Suprapubic skin (tissue), 4 donors: Measurements from ENCODE around the gene VCAN. TPM values are rescaled to one million over a fixed set of nuclear protein-coding genes. Genes with fewer than 3 reads are reported as not detected.

Experiments
- DNase-seq, 2 donors: peaks; one replicate each; pipeline ENCODE4 v3.0.0-alpha.2; 2019; ENCODE audit warnings: low spot score in 2 of 2
- H3K27ac ChIP-seq: fragments of 200-600 bp; sonication (generic); one replicate; pipeline ENCODE4 v1.5.1; 2019
- H3K27me3 ChIP-seq: fragments of 200-600 bp; sonication (generic); one replicate; pipeline ENCODE4 v1.5.1; 2019
- H3K36me3 ChIP-seq: fragments of 200-600 bp; sonication (generic); one replicate; pipeline ENCODE4 v1.5.1; 2019
- H3K4me1 ChIP-seq: fragments of 200-600 bp; sonication (generic); one replicate; pipeline ENCODE4 v1.5.1; 2019
- H3K4me3 ChIP-seq: fragments of 200-600 bp; sonication (generic); one replicate; pipeline ENCODE4 v1.5.1; 2019; ENCODE audit warnings: mild to moderate bottlenecking
- H3K9me3 ChIP-seq: fragments of 200-600 bp; sonication (generic); one replicate; pipeline ENCODE4 v1.5.1; 2019
- EP300 ChIP-seq: sonication (generic); formaldehyde crosslinking; IDR thresholded peaks from one replicate; pipeline ENCODE4 v1.6.1; 2017; ENCODE audit warnings: antibody characterized with exemption
- POLR2A ChIP-seq, 2 donors: fragments of 450-650 bp; IDR thresholded peaks; one replicate each; pipeline ENCODE4 v1.6.1; 2017; ENCODE audit warnings: antibody characterized with exemption in 2 of 2, mild to moderate bottlenecking in 2 of 2, moderate library complexity in 2 of 2
- POLR2AphosphoS5 ChIP-seq, 3 donors: sonication (generic); formaldehyde crosslinking; IDR thresholded peaks; one replicate each; pipeline ENCODE4 v1.6.1; 2017; ENCODE audit warnings: antibody characterized with exemption in 3 of 3
- WGBS: methylation state at CpG from one replicate; pipeline ENCODE4 v1.1.5; 2018; 5-methylcytosine and 5-hydroxymethylcytosine counted together
- total RNA-seq, 4 donors: library from RNA; depleted of rRNA; stranded (reverse); fragments of >200 nt; gene quantifications; one replicate each; pipeline ENCODE4 v1.1.0, GENCODE V29; 2016
- TF ChIP-seq, protein P1 (sequence below), 2 donors: fragments of 200-600 bp in 1 of 2; fragments of 450-650 bp in 1 of 2; sonication (generic) in 1 of 2; IDR thresholded peaks; one replicate each; pipeline ENCODE4 v1.5.1; 2016 to 2019; ENCODE audit warnings: antibody characterized with exemption in 2 of 2, mild to moderate bottlenecking in 1 of 2, moderate library complexity in 1 of 2

Gene VCAN
- total RNA-seq, 4 donors from 2014 or later = 22.8 to 30.3 (median 24.0) TPM

DNA sequence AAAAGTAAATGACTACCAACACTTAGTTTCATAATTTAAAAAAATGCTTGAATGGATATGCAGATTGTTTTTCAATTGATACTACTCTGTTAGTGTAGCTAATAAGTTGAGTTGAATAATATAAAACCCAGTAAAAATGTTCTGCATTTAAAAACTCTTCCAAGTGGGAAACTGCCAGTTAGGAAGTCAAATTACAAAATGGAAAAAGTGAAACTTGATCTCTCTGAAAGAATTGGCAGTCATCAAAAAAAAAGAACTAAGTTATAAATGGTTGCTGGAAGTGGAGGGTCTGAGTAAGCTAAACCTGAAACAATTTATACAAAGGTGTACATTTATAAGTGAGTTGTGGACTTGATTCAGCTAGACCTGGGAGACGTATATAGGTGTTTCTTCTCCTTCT, 52.4 kb downstream of the VCAN start:
- no peak for TF ChIP-seq POLR2A (IDR thresholded peaks at IDR 0.05)
- H3K4me3 ChIP-seq = no peak overlapping the region
- DNase-seq = no peak
- peaks cover 5% of the 10 kb centered on the region for H3K36me3 ChIP-seq
- no peaks in the 10 kb centered on the region for H3K4me1 ChIP-seq
- WGBS = 81% methylated on average over 1 of the region's 1 CpG
- no peak overlapping the region for H3K27ac ChIP-seq
- H3K27me3 ChIP-seq = no peaks in the 10 kb centered on the region
- no peaks in the 10 kb centered on the region for H3K9me3 ChIP-seq

DNA sequence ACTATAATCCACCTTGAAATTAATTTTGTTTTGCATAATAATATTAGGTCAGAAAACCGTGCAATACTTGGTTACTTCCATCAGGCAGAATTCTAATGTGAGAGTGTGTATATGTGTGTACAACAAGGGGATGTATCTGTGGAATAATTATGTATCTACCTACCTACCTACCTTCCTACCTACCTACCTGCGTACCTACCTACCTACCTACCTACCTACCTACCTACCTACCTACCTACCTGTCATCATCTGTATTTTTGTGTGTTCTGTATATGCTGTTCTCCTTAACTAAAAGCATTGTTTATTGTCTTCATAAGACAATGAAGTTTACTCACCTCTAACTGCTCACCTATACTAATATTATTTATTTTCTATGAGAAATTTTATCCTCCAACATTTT, 52.8 kb downstream of the VCAN start:
- no peaks in the 10 kb centered on the region for H3K9me3 ChIP-seq
- 79% methylated on average over 2 of the region's 2 CpGs for WGBS
- H3K36me3 ChIP-seq = peaks cover 5% of the 10 kb centered on the region
- no peaks in the 10 kb centered on the region for H3K27me3 ChIP-seq
- no peaks in the 10 kb centered on the region for H3K4me1 ChIP-seq
- H3K27ac ChIP-seq = no peak overlapping the region
- no peak overlapping the region for H3K4me3 ChIP-seq
- TF ChIP-seq POLR2AphosphoS5 (IDR thresholded peaks at IDR 0.05) (no peak), POLR2A (IDR thresholded peaks at IDR 0.05) (no peak), EP300 (no peak)
- TF ChIP-seq, protein P1, sequence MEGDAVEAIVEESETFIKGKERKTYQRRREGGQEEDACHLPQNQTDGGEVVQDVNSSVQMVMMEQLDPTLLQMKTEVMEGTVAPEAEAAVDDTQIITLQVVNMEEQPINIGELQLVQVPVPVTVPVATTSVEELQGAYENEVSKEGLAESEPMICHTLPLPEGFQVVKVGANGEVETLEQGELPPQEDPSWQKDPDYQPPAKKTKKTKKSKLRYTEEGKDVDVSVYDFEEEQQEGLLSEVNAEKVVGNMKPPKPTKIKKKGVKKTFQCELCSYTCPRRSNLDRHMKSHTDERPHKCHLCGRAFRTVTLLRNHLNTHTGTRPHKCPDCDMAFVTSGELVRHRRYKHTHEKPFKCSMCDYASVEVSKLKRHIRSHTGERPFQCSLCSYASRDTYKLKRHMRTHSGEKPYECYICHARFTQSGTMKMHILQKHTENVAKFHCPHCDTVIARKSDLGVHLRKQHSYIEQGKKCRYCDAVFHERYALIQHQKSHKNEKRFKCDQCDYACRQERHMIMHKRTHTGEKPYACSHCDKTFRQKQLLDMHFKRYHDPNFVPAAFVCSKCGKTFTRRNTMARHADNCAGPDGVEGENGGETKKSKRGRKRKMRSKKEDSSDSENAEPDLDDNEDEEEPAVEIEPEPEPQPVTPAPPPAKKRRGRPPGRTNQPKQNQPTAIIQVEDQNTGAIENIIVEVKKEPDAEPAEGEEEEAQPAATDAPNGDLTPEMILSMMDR (IDR thresholded peaks at IDR 0.05) = no peak
- DNase-seq = no peak

DNA sequence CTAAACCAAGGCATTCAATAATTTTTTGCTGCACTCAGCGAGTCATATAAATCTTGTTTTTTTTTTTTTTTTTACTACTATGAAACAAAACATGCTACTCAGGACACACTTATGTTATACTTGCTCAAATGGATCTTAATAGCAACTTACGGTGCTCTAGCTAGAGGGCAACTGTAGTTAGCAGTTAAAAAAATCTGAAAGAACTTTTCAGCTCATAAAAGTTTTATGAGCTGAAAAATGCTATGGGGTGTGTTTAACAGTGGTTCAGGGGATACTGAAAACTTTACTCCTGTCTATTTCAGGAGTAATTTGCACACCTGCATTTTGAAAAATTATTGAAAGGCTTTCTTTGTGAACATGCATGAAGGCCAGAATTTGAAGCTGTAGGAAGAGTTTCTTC, 53.4 kb downstream of the VCAN start:
- Histone ChIP-seq H3K9me3 (no peaks in the 10 kb centered on the region), H3K27me3 (no peaks in the 10 kb centered on the region), H3K36me3 (peaks cover under 1% of the 10 kb centered on the region), H3K4me1 (no peaks in the 10 kb centered on the region), H3K4me3 (no peak overlapping the region), H3K27ac (no peak overlapping the region)
- DNase-seq = no peak
- no peak for TF ChIP-seq POLR2A (IDR thresholded peaks at IDR 0.05)
- no peak for TF ChIP-seq POLR2AphosphoS5 (IDR thresholded peaks at IDR 0.05)
- TF ChIP-seq, protein P1 (IDR thresholded peaks at IDR 0.05) = no peak
- no peak for TF ChIP-seq EP300
- 59% methylated on average over 2 of the region's 2 CpGs for WGBS

DNA sequence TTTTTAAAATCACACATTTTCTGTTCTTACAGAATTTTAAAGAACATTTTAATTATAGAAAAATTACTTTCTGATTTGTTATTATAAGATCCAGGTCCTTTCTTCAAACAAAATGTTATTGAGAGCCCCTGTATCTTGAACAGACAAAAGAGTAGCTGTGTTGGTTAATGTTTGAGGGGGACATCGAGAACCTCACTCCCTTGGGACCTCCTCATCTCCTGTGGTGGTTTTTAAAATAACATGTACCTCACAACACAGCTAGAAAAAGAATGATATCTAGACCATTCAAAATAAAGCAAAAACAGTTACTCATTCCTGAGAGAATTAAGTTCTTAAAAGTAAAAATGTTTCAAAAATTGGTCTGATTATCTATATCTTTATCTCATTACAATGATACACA, 54.7 kb downstream of the VCAN start:
- WGBS = 84% methylated on average over 1 of the region's 1 CpG
- Histone ChIP-seq H3K9me3 (no peaks in the 10 kb centered on the region), H3K4me3 (no peak overlapping the region)

DNA sequence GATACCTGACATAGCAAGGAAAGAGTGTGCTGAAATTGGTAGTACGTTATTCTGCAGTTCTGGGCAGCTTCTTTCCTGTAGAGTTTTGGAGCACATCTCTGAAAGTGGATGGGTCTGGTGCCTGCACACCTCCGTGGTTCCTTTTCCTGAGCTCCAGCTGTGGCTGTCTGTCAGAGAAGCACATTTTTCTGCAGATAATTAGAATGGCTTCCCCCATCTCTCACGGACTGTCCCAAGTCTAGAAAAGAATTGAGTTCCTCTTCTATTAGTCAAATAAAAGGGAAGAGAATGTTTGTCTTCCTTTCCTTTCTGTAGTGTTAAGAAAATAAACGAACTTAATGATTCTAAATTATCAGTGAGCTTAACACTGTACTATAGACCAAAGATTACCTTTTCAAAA, 55.7 kb downstream of the VCAN start:
- H3K9me3 ChIP-seq = no peaks in the 10 kb centered on the region
- 71% methylated on average over 4 of the region's 4 CpGs for WGBS
- no peak overlapping the region for H3K4me3 ChIP-seq
- TF ChIP-seq POLR2A (IDR thresholded peaks at IDR 0.05) (no peak), EP300 (no peak), POLR2AphosphoS5 (IDR thresholded peaks at IDR 0.05) (no peak)
- TF ChIP-seq, protein P1 (IDR thresholded peaks at IDR 0.05) = no peak
- H3K27ac ChIP-seq = no peak overlapping the region
- no peaks in the 10 kb centered on the region for H3K27me3 ChIP-seq
- H3K4me1 ChIP-seq = no peaks in the 10 kb centered on the region
- H3K36me3 ChIP-seq = no peaks in the 10 kb centered on the region
- DNase-seq = no peak

More for the DNA sequence above, 54.7 kb downstream of the VCAN start:
- Histone ChIP-seq H3K27ac (no peak overlapping the region), H3K27me3 (no peaks in the 10 kb centered on the region), H3K36me3 (no peaks in the 10 kb centered on the region), H3K4me1 (no peaks in the 10 kb centered on the region)
- DNase-seq = no peak
- no peak for TF ChIP-seq POLR2A (IDR thresholded peaks at IDR 0.05)
- TF ChIP-seq POLR2AphosphoS5 (IDR thresholded peaks at IDR 0.05) = no peak
- no peak for TF ChIP-seq EP300
- TF ChIP-seq, protein P1 (IDR thresholded peaks at IDR 0.05) = no peak
